NCI-H1436 treated with DMSO at 0.1 percent for 48 hours (cell line): ENCODE measurements around the gene TTBK1.

ENCODE experiments used
- DNase-seq: peaks from one replicate; lab custom pipeline; 2025; lab: John Stamatoyannopoulos, UW

Gene TTBK1

GRCh38 chr6:43242908-43243663, at the start of gene TTBK1:
Gene TTBK1 (plus strand): TSS chr6:43243481. CDS start chr6:43246661, 3,180 bp downstream.
- no peak for DNase-seq

- no peak for DNase-seq
These were observed 49.4 kb upstream of the TTBK1 start for GRCh38 chr6:43193929-43194328.

- DNase-seq: no peak
These were observed 46.9 kb upstream of the TTBK1 start for GRCh38 chr6:43196337-43196736.

- DNase-seq: no peak
These were observed 43.4 kb upstream of the TTBK1 start for GRCh38 chr6:43199912-43200311.

- no peak for DNase-seq
These were observed 42.7 kb upstream of the TTBK1 start for GRCh38 chr6:43200541-43200940.

- DNase-seq: no peak
These were observed 40.8 kb upstream of the TTBK1 start for GRCh38 chr6:43202451-43202850.

GRCh38 chr6:43203029-43203717, 40.1 kb upstream of the TTBK1 start:
- DNase-seq: no peak

- no peak for DNase-seq
These were observed 39.6 kb upstream of the TTBK1 start for GRCh38 chr6:43203718-43204095.

- DNase-seq: no peak
These were observed 38.8 kb upstream of the TTBK1 start for GRCh38 chr6:43204271-43205105.

- DNase-seq: no peak
These were observed 37.4 kb upstream of the TTBK1 start for GRCh38 chr6:43205849-43206248.

- DNase-seq: no peak
These were observed 36.0 kb upstream of the TTBK1 start for GRCh38 chr6:43207286-43207685.

- DNase-seq: no peak
These were observed 31.3 kb upstream of the TTBK1 start for GRCh38 chr6:43211955-43212354.

- no peak for DNase-seq
These were observed 29.9 kb upstream of the TTBK1 start for GRCh38 chr6:43213431-43213830.

GRCh38 chr6:43215066-43215465, 28.2 kb upstream of the TTBK1 start:
- no peak for DNase-seq

- DNase-seq: no peak
These were observed 27.1 kb upstream of the TTBK1 start for GRCh38 chr6:43216200-43216599.

GRCh38 chr6:43217351-43217750, 25.9 kb upstream of the TTBK1 start:
- no peak for DNase-seq

- DNase-seq: no peak
These were observed 24.2 kb upstream of the TTBK1 start for GRCh38 chr6:43219119-43219518.

- no peak for DNase-seq
These were observed 23.5 kb upstream of the TTBK1 start for GRCh38 chr6:43219814-43220213.

- no peak for DNase-seq
These were observed 22.8 kb upstream of the TTBK1 start for GRCh38 chr6:43220439-43220951.

GRCh38 chr6:43221046-43221972, 22.0 kb upstream of the TTBK1 start:
- no peak for DNase-seq

GRCh38 chr6:43222418-43223059, 20.7 kb upstream of the TTBK1 start:
- no peak for DNase-seq
